Panc1 (cell line): ENCODE results near the gene GRIA4.

Experiments used
- CTCF ChIP-seq: fragments of 450-650 bp; IDR thresholded peaks from 2 replicates; pipeline ENCODE4 v1.5.1; 2017; ENCODE audit warnings: mild to moderate bottlenecking
- POLR2AphosphoS5 ChIP-seq: IDR thresholded peaks from 2 replicates; pipeline ENCODE4 v1.6.1; 2012; ENCODE audit warnings: mild to moderate bottlenecking, low read depth, low read length, moderate library complexity
- REST ChIP-seq, 2 experiments: IDR thresholded peaks; 2 replicates each; pipeline ENCODE4 v1.6.1; 2011 to 2012; ENCODE audit warnings: low read depth in 2 of 2, control low read depth in 1 of 2, low read length in 1 of 2, mild to moderate bottlenecking in 1 of 2, moderate library complexity in 1 of 2; ENCODE audit not compliant: insufficient read depth in 1 of 2
- TCF7L2 ChIP-seq: IDR thresholded peaks from 2 replicates; pipeline ENCODE4 v1.6.1; 2011; ENCODE audit warnings: mild to moderate bottlenecking, low read depth, low read length, inconsistent platforms

- no peak for TF ChIP-seq POLR2AphosphoS5
- no peak for TF ChIP-seq CTCF
- TF ChIP-seq TCF7L2 = no peak
- TF ChIP-seq REST (IDR thresholded peaks at IDR 0.05; ENCODE audit: insufficient read depth in 1 of 2, low read depth in 2 of 2, low read length in 1 of 2) = no peak
Measured at GRCh38 chr11:105907319-105907718, 297.4 kb downstream of the GRIA4 start.
